SK-MEL-5 (cell line): ENCODE measurements around the gene AQP10. TPM values are rescaled to one million over a fixed set of nuclear protein-coding genes. Genes with fewer than 3 reads are reported as not detected.
A peak's percentile ranks its signal among the peaks of the same experiment; 100 is the strongest.
"Not testable (repeated sequence)": the region's sequence is repeated elsewhere in the genome, so short reads cannot be mapped to it uniquely, and the experiment has no call there.

Experiments
- DNase-seq: peaks from one replicate; pipeline ENCODE4 v3.0.0-alpha.2; 2016; ENCODE audit warnings: low read depth, low spot score
- in situ Hi-C: cut with HindIII; loops from 2 replicates; pipeline ENCODE4 v1.10.0; 2016; ENCODE audit warnings: low sequenced_read_pairs, high pct_unique_total_duplicates, low pct_unique_long_range_greater_than_20kb
- polyA plus RNA-seq, 2 experiments: library from polyadenylated mRNA; depleted of rRNA; stranded (reverse); fragments of >200 nt; gene quantifications; 2 replicates each; pipeline ENCODE4 v1.2.3, GENCODE V29; 2015
- total RNA-seq: library from RNA; depleted of rRNA; stranded (reverse); fragments of >200 nt; shearing (Covaris generic); gene quantifications from 2 replicates; pipeline ENCODE4 v1.2.3, GENCODE V29; 2014; rRNA removed

The AQP10 gene, protein sequence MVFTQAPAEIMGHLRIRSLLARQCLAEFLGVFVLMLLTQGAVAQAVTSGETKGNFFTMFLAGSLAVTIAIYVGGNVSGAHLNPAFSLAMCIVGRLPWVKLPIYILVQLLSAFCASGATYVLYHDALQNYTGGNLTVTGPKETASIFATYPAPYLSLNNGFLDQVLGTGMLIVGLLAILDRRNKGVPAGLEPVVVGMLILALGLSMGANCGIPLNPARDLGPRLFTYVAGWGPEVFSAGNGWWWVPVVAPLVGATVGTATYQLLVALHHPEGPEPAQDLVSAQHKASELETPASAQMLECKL
- not detected in 2 replicates for total RNA-seq
- polyA plus RNA-seq (2015; cell fraction: cytosol; rRNA removed) = not detected in 2 replicates
- not detected in 2 replicates for polyA plus RNA-seq (2015; cell fraction: nucleus; rRNA removed)

DNA sequence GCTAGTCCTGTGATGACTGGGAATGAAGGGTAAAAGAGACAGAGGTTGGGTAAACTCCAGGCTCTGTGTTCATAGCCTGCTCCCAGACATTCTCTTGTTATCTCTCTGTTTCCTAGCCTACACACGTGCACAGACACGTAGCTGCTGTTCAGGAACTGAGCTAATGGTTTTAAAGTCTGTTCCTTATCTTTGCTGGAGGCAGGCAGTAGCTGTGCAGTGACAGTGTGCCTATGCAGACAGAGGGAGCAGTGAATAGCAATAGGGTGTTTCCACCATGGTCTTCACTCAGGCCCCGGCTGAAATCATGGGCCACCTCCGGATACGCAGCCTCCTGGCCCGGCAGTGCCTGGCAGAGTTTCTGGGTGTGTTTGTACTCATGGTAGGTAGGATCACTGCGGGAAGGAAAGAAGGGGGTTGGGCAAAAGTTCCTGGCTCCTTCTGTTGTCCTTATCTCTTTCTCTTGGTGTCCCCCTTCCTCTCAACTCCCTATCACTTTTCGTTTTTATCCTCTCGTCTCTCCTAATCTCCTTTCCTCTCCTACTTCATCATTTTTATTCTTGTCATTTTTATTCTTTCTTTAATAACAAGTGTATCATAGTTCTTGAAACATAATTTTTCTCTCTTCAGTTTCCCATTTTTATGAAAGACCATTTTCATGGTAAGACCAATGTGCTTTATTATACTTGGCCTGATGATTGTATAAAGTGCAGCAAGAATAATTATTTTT, at the start of gene AQP10:
Gene AQP10, plus strand, starts transcription at position 212 of the 727 bp plus-strand sequence. Its CDS starts 63 bp downstream, at position 275.
- no peak for DNase-seq
- in situ Hi-C loops = no loop called here

DNA sequence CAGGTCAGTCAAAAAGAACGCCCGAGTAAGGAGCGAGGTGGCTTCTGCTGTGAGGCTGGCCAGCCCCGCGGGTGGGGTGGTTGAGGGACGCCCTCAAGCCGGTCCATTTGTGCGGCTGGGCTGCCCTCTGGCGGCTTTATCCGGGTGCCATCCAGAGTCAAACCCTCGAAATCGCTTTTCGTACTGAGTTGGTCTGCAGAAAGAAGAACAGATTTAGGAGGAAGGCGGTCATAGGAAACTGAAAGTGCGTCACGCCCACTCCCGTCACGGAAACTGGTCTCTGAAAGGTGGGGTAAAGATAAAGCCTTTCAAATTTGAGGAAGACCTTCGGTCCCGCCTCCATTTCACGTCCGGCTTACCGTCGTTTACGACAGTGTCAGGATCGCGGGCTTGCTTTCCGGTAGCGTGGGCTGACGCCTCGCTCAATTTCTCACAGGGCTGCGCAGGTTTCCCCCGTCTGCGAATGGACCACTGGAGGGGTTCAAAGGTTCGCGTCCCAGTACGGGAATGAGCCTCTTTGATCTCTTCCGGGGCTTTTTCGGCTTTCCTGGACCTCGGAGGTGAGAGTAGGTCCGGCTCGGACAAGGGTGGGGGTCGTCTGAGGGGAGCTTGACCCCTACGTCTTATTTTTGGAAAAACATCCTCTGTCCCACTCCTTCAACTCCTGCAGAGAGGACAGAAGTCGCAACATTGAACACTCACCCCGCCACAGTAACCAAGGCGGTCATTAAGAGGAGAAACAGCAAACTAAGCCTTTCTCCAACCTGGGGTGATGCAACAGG, 48.5 kb upstream of the AQP10 start, which contains the start of gene HAX1:
Gene HAX1, plus strand, starts transcription at position 413 of the 782 bp plus-strand sequence. Its CDS starts 95 bp downstream, at position 508.
- in situ Hi-C loops = no loop called here
- peak; percentile 98 for DNase-seq

DNA sequence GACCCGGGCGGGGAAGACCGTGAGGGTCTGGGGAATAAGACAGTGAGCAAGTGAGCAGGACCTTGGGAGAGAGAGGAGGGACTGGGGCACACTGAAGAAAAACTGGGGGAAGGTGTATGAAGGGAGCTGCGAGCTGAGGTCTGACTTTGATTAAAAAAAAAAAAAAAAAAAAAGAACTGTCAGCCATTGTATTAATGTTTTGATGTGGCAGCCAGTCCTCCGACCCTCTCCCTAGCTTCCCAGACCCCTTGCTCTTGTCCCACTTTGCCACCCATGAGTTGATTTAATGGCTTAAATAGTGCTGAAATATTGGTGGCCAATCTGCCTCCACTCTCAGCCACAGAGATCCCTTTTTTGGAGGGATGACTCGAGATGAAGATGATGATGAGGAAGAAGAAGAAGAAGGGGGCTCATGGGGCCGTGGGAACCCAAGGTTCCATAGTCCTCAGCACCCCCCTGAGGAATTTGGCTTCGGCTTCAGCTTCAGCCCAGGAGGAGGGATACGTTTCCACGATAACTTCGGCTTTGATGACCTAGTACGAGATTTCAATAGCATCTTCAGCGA, 47.8 kb upstream of the AQP10 start:
- DNase-seq = no peak
- in situ Hi-C loops = no loop called here

DNA sequence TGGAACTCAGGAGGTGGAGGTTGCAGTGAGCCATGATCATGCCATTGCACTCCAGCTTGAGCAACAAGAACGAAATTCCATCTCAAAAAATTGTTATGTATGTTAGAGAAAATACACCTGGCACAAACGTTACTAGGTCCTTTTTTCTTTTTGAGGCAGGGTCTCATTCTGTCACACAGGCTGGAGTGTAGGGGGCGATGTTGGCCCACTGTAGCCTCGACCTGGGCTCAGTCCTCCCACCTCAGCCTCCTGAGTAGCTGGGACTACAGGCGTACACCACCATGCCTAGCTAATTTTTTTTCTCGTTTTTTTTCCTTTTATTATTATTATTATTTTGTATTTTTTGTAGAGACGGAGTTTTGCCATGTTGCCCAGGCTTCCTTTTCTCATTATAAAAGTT, 44.1 kb upstream of the AQP10 start:
- in situ Hi-C loops = no loop called here
- DNase-seq = peak; percentile 56

DNA sequence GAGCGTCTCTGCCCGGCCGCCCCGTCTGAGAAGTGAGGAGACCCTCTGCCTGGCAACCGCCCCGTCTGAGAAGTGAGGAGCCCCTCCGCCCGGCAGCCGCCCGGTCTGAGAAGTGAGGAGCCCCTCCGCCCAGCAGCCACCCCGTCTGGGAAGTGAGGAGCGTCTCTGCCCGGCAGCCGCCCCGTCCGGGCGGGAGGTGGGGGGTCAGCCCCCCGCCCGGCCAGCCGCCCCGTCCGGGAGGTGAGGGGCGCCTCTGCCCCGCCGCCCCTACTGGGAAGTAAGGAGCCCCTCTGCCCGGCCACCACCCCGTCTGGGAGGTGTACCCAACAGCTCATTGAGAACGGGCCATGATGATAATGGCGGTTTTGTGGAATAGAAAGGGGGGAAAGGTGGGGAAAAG, 33.3 kb upstream of the AQP10 start:
- in situ Hi-C loops, DNase-seq: not testable (repeated sequence)

DNA sequence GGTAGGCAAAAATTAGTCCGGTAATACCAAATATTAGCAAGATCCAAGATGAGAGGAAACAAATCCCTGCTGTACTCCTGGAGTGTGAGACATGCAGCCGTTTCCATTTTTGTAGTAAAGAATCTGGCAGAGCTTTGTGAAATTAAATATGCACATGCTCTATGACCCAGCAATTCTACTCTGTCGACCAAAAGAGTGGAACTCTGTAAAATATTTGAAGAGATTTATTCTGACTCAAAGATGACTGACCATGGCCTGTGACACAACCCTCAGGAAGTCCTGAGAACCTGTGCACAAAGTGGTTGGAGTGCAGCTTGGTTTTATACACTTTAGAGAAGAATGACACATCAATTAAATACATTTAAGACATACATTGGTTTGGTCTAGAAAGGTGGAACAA, 32.2 kb upstream of the AQP10 start:
- in situ Hi-C loops = no loop called here
- DNase-seq = no peak

DNA sequence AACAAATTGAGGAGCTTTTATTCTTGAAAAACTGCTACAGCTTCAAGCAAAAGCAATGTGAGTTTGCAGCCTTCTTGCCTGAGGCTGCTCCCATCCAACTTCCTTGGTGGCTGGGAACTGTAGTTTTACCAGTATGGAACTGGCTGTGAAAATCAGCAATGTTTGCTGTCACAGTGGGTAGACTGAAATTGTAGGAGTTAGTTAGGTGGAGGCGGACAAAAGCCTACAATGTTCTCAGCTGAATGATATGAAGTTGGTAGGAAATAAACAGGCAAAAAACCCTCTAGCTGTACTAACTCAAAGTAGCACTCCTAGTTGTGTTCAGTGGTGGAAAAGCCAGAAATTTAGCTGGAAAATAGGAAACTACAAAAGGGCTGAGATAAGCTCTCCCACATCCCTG, 30.0 kb upstream of the AQP10 start:
- in situ Hi-C loops = no loop called here
- DNase-seq = no peak

DNA sequence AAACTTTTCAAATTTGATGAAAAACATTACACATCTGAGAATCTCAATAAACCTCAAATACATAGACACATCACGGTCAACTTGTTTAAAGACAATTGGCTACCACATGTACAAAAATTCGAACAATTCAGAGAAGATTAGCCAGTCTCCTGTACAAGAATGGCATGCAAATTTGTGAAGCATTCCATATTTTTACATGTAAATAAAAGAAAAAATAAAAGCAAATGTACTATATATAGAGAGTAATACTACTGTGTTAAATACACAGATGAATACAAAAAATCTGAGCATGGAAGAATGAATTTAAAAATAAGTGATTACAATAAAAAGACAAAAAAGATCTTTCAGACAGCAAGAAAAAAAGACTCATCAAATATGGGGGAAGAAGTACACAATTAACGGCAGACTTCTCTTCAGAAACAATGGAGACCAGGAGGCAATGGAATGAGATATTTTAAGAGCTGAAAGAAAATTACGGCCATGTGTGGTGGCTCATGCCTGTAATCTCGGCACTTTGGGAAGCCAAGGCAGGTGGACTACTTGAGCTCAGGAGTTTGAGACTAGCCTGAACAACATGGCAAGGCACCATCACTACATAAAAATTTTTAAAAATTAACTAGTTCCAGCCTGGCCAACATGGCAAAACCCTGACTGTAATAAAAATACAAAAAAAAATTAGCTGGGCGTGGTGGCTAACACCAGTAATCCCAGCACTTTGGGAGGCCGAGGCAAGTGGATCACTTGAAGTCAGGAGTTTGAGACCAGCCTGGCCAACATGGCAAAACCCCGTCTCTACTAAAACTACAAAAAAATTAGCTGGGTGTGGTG, 25.3 kb upstream of the AQP10 start:
- peak; percentile 33 for DNase-seq
- in situ Hi-C loops = no loop called here

DNA sequence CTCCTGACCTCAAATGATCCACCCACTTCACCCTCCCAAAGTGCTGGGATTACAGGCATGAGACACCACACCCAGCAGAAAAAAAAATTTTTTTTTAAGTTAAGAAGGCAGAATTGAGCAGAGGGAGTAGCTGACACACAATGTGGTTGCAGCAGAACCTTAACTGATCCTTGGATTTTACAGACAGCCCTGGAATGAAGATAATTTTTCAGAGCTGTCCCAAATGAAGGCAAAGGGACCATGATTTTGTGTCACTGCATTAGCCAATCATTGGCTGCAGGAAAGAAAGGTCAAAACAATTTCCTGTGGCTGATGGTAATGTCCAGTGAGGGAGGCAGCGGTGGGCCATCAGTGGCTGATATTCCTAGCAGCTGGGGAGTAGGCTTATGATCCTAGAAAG, 19.3 kb upstream of the AQP10 start:
- in situ Hi-C loops = no loop called here

DNA sequence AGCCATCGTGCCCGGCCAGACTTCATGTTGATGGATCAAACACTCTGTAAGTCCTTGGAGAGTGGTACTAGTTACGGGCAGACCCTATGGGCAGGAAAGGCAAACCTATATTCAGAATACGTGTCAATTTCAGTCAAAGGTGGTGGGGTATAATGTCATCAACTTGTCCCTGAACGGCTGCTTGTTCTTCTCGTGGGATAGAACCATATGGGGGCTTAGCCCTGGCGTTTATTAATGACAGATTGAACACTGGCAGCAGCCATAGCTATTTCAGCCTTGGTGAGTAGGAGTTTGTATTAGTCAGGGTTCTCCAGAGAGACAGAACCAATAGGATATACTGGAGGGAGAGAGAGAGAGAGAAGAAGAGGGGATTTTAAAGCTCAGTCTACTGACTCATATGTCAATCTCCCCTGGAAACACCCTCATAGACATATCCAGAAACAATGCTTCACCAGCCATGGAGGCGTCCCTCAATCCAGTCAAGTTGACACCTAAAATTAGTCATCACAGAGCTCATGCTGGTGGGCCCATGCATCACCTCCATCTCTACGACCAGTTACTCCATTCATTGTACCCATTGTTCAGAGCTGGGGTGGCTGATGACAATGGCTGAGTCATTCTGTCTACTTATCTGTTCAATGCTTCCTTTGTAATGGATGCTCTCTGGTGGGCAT, 16.1 kb upstream of the AQP10 start:
- DNase-seq = no peak
- in situ Hi-C loops = no loop called here

More for the DNA sequence above, 19.3 kb upstream of the AQP10 start:
- no peak for DNase-seq

DNA sequence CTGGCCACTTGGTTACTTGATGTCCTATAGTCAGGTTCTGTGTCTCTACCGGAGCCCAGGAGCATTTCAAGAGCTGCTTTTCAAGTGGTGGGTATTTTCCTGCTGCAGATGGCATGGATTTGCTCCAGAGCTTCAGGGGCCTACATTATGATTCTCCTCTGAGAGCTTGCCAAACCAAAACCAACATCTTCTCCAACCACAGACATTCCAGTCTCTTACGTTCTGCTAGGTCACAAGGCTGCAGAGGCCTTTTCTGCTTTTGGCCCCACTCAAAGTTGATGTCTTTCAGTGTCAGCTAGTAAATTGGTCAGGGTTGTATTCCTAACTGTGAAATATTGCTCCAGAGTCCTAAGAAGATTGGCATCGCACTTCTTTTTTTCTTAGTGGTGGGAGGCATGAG, 14.7 kb upstream of the AQP10 start:
- in situ Hi-C loops = no loop called here
- no peak for DNase-seq

DNA sequence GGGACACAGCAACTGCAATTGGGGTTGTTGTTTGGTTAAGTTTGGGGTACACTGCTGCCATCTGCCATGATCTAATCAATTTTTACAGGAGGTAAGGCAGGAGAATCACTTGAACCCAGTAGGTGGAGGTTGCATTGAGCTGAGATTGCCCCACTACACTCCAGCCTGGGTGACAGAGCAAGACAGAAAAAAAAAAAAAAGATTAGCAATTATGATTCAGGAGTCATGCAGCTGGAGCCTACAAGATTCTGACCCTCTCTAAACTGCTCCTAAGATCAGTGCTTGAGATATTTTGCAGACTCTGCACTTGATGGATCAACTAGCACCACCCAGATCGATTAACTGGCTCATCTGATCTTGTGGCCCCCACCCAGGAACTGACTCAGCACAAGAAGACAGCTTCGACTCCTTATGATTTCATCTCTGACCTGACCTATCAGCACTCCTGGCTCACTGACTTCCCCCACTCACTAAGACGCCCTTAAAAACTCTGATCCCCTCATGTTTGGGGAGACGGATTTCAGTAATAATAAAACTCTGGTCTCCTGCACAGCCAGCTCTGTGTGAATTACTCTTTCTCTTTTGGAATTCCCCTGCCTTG, 13.1 kb upstream of the AQP10 start:
- DNase-seq, in situ Hi-C loops: not testable (repeated sequence)

DNA sequence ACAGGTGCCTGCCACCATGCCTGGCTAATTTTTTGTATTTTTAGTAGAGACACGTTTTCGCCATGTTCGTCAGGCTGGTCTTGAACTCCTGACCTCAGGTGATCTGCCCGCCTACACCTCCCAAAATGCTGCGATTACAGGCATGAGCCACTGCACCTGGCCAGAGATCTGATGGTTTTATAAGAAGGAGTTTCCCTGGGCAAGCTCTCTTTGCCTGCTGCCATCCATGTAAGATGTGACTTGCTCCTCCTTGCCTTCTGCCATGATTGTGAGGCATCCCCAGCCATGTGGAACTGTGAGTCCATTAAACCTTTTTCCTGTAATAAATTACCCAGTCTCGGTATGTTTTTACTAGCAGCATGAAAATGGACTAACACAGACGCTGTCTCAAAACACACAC, 11.8 kb upstream of the AQP10 start:
- in situ Hi-C loops, DNase-seq: not testable (repeated sequence)

DNA sequence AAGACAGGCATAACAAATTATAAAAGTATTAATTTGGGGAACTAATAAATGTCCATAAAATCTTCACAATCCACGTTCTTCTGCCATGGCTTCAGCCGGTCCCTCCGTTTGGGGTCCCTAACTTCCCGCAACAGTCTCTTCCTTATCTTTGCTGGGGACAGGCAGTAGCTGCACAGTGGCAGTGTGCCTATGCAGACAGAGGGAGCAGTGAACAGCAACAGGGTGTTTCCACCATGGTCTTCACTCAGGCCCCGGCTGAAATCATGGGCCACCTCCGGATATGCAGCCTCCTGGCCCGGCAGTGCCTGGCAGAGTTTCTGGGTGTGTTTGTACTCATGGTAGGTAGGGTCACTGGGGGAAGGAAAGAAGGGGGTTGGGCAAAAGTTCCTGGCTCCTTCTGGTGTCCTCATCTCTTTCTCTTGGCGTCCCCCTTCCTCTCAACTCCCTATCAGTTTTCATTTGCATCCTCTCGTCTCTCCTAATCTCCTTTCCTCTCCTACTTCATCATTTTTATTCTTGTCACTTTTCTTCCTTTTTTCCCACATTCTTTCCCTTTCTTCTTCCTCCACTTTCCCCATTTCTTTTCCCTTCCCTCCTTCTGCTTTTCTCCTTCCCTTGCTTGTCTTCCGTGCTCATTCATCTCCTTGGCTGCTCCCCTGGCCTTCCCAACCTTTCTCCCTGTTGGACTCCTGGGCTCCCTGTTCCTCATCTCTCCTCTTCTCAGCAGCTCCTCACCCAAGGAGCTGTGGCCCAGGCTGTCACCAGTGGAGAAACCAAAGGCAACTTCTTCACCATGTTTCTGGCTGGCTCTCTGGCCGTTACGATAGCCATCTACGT, 8.4 kb upstream of the AQP10 start:
- DNase-seq, in situ Hi-C loops: not testable (repeated sequence)

DNA sequence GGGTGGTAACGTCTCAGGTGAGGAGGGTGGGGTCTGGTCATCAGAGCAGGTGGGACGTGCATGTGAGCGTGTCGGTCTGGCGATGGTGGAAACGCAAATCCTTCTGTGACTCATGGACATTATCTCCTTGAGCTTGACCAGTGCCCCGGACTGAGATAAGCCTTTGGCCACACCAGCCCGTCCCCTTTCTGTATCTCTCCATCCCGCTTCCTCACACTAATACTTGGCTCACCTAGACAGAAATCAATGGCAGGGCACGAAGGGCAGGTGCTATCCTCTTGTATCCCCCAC, 7.9 kb upstream of the AQP10 start:
- in situ Hi-C loops = no loop called here
- DNase-seq = no peak
